Amygdala (tissue), 56 donors: ENCODE results near the gene PDE9A.

Source experiments
- DNase-seq, 56 donors: peaks; one replicate each; lab custom pipeline; 2025; lab: John Stamatoyannopoulos, UW

Gene PDE9A

GRCh38 chr21:42731264-42732032 is 78.0 kb downstream of the PDE9A start:
- no peak for DNase-seq

- DNase-seq = no peak
These were observed 78.6 kb downstream of the PDE9A start for GRCh38 chr21:42732033-42732410.

GRCh38 chr21:42733037-42733627 is 79.7 kb downstream of the PDE9A start:
- no peak for DNase-seq

DNA sequence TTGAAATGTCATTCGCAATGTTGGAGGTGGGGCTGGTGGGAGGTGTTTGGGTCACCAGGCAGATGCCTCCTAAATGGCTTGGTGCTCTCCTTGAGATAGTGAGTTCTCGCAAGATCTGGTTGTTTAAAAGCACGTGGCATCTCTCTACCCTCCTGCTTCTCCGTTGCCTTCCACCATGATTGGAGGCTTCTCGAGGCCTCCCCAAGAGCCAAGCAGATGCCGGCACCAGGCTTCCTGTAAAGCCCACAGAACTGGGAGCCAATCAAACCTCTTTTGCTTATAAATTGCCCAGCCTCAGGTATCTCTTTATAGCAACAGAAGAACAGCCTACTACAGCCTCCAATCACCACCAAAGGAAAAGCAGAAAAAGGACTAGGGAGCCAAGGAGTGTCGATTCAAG is 80.5 kb downstream of the PDE9A start:
- DNase-seq = no peak

DNA sequence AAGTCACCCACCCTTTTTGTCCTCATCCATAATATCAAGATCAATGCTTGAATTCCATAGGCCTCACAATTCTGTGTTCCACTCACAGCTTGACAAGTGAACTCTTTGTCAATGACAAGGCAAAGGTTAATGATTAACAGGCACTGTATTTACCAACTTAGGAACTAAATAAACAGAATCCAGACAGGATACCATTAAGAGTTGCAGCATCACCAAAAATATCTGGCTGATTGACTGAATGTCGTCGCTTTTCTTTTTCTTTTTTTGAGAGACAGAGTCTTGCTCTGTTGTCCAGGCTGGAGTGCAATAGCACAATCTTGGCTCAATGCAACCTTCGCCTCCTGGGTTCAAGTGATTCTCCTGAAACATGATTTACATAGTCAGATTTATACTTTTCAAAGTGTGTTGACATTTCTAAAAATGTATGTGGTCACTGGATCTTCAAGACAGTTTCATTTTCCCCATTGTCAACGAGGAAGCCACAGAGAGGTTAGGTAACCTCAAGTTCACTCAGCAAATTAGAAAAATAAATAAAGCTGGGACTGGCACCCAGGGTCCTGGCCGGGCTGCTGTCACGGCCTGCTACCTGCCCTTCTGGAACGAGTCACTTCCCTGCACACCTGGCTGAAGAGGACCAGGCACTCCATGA is 81.0 kb downstream of the PDE9A start:
- no peak for DNase-seq

- DNase-seq = no peak
These were observed 81.6 kb downstream of the PDE9A start for GRCh38 chr21:42735061-42735460.

DNA sequence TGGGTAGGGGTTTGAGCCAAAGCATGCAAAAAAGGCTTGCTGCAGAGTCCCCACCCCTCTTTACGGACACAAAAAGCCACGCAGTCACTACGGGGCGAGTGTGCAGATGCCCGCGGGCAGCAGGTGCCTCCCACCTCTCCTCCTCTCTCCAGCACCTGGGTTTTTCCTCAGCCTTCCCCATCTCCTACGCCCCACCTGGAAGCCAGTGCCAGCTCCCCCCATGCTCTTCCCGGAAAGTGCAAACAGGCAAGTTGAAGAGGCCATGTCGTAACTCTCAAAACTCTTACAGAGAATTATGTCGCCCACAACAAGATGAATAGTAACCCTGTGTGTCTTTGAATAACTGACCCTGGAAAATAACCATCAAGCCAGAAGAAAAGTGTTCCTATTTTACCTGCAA is 82.5 kb downstream of the PDE9A start:
- no peak for DNase-seq

DNA sequence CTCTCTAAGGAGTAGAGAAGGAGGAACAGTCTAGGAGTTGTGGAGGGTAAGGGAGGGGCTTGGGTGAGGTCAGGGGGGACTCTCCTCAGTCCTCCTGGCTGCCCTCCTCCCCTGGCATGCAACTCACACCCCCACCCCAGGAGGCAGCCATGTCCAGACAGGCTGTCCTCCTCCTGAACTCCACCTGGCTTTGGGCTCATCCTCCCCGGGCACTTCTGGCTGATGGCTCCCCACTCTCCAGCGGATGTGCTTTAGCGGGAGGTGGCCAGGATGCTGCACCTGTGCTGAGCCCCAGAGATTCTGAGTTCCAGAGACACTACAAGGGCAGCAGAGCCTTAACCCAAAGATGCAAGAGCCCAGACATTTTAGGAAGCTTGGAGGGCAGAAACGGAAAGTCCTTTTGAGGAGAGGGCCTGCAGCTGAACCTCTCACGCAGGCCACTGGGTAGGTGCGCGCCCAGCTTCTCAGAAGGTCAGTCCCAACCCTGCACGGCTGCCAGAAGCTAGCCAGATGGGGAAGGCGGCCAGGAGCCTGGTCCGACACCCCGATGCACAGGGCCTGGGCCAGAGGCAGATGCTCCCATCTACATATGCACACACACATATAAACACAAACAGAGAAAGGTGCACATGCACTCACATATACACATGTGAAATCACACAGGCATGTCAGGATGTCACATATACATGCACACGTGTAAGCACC is 83.4 kb downstream of the PDE9A start:
- DNase-seq = no peak

- peak in 26 of 56 donors; percentile 16 to 64 (median 46) for DNase-seq
These were observed 84.7 kb downstream of the PDE9A start for GRCh38 chr21:42737951-42738590.

DNA sequence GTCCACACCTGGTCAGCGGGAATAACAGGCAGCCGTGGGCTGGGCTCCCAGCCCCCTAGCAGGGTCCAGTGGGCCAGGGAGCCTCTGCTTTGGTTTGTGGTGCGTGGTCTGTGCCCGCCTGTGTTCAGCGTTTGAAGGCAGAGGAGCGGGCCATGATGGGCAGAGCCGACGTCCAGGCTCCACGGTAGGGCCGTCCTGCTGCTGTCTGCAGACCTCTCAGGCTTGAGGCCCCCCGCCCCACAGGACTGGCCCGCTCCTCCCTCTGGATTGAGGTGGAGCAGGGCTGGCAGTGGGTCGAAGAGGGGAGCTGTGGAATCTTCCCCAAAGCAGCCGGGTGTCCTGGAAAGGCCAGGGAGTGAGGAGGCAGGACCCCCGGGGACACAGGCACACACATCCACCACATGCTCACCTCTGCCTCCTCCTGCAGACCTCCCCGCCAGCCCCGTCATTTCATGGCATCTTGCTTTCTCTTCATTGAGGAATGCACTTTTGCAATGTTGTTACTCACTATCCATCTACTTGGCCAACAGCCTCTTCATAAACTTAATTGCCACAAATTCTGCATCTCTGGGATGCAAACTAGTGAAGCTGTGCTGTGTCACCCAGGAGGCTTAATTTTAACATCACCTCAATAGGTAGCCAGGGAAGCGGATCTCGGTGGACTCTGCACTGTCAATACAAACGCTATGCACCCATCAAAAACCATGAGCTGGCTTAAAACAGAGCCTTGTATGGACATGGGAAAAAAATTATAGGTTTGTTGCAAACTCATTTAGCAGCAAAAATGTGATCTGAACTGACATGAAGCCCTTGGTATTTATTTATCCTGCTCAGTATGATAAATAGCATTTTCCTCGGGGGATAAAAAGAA is 85.9 kb downstream of the PDE9A start:
- DNase-seq = no peak

GRCh38 chr21:42740405-42740909 is 87.0 kb downstream of the PDE9A start:
- DNase-seq = no peak

GRCh38 chr21:42741066-42741465 is 87.6 kb downstream of the PDE9A start:
- no peak for DNase-seq

DNA sequence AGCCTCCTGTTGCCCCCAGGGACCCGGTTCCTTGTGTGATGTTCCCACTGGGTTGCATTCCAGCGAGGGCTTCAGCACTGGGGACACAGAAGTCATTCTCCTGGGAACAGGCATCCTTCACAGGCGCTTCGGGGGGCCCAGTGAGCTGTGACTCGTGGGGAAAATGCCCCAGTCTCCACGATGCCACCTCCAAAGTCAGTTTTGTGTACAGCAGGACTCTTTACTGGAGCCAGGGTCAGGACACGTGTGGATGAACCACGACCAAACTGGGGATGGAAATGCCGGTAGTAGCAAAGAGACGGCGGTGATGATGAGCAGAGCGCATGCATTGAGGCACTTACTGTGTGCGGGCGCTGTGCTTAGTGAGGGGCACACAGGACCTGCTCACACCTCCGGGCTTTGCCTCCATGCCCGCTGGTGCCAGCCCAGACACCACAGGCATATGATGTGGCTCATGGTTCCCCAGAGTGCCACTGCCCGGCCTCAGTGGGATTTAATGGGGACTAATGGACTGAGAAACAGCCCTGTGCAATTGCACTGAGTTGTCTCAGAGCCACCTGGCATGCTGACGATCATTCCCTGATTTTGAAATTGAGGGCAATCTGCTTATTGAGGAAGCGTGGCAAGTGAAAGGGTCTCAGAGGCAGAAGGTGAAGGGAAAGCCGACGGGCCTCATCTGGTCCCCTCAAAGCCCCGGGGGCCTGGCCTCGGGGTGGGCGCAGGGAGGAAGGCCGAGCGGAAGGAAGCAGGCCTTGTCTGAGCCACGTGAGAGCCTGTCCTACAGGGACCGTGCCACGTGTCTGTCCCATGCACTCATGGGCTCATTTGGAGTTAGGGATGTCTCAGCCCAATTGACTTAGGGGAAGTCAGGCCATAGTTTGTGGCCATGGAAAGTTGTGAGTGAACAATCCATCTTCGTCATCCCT is 91.4 kb downstream of the PDE9A start:
- no peak for DNase-seq

- no peak for DNase-seq
These were observed 92.3 kb downstream of the PDE9A start for GRCh38 chr21:42745511-42746239.

DNA sequence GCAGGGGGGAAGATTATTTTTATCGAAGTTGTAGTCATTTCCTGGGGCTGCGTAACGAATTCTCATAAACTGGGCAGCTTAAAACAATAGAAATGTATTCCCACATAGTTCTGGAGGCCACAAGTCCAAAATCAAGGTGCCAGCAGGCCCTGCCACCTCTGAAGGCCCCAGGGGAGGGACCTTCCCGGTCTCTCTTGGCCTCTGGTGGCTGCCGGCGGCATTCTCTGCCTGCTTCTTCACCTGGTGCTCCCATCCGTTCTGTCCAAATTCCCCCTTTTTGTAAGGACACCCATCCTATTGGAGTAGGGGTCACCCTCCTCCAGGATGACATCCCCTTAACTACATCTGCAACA is 92.8 kb downstream of the PDE9A start:
- DNase-seq = no peak

GRCh38 chr21:42746593-42747275 is 93.3 kb downstream of the PDE9A start:
- peak in 10 of 56 donors; percentile 15 to 62 (median 29) for DNase-seq

GRCh38 chr21:42747276-42747701 is 93.9 kb downstream of the PDE9A start:
- DNase-seq = peak in 10 of 56 donors; percentile 22 to 49 (median 32)
